HG03108 (cell line): ENCODE data around the gene TCEANC2.
"Not testable (repeated sequence)": the region's sequence is repeated elsewhere in the genome, so short reads cannot be mapped to it uniquely, and the experiment has no call there.

Source experiments
- ATAC-seq: cut with Tn5 transposase; IDR thresholded peaks from one replicate; pipeline ENCODE4 v1.9.1; 2021; ENCODE audit warnings: moderate library complexity; ENCODE audit not compliant: unreplicated experiment

TCEANC2 gene

DNA sequence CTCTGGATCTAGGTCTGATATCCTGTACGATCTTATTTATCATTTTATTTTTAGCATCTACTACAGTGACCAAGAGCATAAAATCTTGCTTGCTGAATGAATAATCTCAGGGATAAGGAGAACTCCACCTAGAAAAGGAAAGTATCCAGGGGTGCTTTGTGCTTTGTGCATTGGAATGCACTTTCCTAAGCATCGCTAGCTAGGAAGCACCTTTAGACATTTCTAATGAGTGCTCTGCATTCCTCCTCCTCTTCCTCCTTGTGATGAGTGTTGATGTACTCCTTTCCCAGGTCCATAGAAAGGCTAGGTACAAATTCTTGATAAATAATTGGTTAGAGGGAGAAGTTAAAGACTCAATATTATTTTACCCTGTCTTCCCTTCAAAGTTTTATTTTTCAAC lies 31.4 kb downstream of the TCEANC2 start:
- no peak for ATAC-seq

DNA sequence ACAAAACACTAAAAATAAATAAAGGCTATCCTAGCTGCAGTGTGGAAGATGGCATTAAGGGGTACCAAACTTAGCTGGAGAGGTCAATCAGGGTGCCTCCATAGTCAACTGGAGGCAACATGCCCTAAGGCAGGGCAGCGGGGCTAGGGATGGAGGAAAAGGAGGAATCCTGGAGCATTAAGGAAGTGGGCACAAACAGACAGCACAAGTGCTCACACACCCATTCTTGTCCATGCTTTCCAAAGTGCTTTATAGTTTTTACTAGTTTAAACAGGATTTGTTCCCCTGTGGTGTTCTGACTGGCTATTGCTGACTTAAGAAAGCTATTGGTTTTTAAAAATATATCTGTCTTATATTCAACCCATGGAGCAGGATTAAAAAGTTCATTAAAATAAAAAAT lies 33.3 kb downstream of the TCEANC2 start:
- ATAC-seq = no peak

DNA sequence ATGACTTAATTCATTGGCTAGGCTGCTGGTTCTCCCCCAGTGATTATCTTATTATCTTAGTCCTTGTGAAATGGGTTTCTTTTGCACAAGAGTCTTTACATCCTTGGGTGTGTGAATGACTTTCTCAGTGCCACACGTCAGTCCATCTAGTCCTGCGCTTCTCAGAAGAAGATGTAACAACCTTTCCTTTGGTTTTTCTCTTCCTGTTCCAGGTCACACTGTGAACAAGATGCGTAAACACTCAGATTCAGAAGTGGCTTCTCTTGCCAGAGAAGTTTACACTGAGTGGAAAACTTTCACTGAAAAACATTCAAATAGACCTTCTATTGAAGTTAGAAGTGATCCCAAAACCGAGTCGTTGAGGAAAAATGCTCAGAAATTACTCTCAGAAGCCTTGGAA lies 35.0 kb downstream of the TCEANC2 start:
- ATAC-seq = no peak

DNA sequence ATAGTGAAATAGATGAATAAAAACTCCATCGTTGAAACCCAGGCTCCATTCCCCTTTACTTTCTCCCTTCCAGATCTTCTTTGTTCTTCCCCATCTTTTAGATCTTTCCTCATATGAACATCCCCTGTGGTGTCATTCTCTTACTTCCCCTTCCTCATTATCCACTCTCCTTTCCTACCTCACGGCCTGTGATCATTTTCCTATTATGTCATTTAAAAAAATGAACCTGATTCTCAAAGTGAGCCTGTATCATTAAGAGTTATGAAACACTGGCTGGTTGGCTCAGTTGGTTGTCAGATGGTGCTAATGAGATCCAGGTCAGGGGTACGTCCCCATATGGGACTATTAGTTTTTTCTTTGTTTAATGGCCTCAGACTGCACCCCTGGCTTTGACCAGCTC lies 38.3 kb downstream of the TCEANC2 start:
- no peak for ATAC-seq

DNA sequence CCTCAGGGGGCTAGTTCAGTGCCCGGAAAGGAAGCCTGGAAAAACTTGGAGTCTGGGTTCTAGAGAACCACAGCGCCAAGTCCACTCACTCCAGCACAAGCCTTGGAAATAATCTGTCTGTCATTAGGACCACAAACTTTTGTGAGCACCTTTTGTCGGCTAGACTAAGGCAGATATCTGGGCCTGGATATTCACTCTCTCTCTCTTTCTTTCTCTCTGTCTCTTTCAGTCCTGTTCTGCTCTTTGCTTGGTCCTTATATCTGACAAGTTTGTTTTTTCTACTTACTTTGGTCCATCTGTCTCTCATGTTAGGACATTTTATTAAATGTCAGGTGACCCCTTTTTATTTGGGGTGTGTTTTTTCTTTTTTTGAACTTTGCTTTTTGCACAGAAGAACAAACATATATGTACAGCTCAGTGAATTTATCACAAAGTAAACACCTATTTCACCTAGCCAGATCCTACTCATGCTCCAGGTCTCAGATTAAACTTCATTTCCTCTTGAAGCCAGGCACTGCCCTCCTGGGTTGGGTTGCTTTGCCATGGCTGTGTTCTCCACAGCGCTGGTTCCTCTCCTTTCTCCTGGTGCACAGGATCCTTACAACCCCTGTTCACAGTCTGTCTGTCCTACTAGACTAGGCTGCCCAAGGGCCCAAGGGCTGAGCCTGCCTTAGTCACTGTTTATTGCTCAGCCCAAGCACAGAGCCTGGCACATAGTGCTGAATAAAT lies 40.8 kb downstream of the TCEANC2 start:
- no peak for ATAC-seq

DNA sequence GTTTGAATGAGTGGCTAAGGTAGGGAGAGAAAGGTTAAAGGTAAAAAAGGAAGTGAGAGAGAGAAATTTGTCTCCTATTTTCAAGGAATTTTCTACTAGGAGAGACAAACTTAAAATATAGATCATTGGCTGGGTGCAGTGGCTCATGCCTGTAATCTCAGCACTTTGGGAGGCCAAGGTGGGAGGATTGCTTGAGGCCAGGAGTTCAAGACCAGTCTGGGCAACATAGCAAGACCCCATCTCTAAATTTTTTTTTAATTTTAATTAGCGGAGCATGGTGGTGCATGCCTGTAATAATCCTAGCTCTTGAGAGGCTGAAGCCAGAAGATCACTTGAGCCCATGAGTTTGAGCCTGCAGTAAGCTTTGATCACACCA lies 41.3 kb downstream of the TCEANC2 start:
- ATAC-seq = not testable (repeated sequence)

DNA sequence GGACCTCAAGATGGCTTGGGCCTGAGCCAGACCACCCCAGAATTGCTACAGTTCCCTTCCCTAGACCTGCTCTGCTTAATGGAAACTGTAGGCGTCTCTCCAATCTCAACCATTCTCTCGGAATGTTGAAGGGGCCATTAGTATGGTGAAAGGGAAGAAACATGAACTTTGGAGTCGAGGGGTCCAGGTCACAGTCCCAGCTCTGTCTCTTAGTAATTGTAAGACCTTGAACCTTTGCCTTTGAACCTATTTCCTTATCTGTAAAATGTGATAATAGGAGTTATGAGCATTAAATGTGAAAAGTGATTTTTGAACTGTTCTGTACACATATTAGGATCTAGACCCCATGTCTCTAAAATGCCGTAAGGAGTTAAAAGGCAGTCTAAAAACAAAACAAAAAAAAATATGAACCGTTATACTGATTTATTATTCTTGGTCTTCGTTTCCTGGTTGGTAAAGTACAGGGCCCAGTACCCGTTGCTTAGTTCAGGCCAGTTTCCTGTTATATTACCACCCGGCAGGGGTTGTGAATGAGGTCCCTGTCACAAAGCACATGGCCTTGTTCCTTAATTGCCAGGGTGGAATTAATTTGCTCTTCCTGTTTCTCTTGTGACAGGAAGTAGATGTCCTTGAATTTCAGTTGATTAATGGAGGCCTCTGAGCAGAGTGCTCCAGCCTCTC lies 42.3 kb downstream of the TCEANC2 start:
- ATAC-seq = no peak

DNA sequence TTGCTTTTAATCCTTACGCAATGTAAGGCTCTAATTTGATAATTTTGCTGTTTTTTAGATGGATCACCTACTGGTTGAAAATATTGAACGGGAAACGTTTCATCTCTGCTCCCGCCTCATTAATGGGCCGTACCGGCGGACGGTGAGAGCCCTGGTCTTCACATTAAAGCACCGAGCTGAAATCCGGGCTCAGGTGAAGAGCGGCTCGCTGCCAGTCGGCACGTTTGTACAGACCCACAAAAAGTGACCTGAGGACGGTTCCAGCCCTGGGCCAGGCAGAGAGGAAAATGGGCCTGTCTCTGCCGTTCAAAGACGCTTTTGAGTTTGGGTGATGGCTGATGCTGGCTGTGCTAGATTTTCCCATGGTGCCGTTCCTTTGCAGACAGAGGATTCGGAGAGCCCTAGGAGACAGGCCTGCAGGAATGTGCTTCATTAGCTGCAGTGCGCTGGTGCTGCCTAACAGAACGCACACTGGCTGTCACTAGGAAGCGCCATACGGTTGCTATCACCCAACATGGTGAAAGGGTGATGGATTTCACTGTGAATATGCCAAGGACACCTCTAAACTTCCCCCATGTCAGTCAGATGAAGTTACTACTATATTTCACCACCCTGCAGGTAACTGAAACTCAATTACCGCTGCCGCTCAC lies 42.9 kb downstream of the TCEANC2 start:
- no peak for ATAC-seq

DNA sequence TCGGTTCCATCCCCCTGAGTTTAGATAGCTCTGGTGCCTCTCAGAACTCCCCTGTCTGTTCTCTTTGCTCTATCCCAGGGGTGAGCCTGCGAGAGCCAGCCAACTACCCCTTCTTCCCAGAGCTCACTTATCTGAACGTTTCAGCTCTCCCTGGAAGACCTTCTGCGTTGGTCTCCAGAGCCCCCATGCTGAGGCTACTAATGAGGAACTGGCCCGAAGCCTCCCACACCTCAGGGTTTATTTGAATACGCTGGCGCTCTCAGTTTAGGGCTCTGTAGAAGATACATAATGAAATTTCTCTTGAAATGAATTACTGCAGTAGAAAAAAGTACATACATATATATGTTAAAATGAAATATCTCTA lies 43.5 kb downstream of the TCEANC2 start:
- no peak for ATAC-seq

DNA sequence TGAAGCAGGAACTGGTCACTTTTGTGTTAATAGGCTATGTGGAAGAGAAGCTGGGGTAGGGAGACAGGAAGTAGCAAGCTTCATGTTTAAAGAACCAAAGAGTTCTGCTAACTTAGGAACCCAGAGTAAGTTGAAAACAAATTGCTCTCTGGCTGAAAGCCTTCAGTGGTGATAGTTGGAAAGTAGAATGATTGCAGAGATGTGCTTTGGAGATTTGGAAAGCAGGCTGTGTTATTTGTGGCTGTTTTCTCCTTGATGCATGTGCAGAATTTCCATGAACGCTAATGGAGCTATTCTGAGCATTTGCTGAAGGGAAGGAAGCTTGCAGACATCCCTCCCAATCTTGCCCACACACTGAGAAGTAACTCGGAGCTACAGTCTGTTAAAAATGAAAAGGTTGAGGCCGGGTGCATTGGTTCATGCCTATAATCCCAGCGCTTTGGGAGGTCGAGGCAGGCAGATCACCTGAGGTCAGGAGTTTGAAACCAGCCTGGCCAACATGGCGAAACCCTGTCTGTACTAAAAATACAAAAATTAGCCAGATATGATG lies 45.7 kb downstream of the TCEANC2 start:
- ATAC-seq = no peak

DNA sequence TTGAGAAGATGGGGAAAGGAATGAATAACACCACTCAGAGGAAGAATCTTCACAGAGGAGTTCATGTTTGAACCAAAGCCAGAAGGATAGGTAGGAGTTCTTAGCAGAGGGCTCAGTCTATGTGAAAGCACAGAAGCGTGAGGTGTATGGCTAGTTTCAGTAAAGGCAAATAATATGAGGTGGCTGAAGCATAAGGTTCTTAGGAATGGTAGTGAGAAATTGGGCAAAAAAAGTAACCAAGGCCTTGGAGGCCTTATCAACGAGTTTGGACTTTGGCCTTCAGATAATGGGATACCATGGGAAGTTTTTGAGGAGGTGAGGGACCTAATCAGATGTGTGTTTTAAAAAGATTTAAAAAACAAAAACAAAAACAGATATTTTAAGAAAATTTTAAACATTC lies 47.1 kb downstream of the TCEANC2 start:
- no peak for ATAC-seq

DNA sequence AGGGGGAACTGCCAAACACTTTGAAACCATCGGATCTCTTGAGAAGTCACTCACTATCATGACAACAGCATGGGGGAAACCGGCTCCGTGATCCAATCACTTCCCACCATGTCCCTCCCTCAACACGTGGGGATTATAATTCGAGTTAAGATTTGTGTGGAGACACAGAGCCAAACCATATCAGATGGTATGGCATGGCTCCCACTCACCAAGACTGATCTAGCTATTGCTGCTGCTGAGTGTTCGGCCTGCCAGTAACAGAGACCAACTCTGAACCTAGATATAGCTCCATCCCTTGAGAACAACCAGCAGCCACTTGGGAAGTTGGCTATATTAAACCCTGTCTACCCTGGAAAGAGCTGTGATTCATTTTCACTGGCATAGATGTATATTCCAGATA lies 50.0 kb downstream of the TCEANC2 start:
- no peak for ATAC-seq

DNA sequence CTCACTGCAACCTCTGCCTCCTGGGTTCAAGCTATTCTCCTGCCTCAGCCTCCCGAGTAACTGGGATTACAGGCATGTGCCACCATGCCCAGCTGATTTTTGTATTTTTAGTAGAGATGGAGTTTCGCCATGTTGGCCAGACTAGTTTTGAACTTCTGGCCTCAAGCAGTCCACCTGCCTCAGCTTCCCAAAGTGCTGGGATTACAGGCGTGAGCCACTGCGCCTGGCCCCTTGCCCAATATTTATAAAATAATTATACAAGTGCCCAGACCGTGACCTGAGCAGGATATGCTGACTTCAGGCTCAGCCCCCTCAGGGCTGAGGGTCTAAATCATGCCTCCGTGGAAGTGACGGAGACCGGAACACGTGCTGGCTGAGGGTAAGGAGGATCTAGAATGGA lies 51.2 kb downstream of the TCEANC2 start:
- not testable (repeated sequence) for ATAC-seq

DNA sequence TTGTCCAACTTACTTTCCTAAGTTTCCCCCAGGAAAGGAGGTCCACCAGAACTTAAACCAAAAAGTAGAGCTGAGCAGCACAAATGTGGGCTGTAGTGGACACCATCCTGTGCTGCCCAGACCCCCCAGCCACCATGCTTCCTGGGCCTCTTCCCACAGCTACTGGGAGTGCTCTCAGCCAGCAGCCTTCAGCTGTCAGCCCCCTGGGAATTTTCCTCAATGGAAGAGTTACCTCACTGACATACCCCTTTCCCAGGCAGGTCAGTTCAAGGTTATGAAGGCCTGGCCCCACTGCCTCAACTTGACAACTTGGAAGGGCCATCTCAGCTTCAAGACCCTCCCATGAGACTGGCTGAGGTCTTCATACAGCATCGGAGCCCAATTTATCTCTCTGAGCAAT lies 51.7 kb downstream of the TCEANC2 start:
- no peak for ATAC-seq

DNA sequence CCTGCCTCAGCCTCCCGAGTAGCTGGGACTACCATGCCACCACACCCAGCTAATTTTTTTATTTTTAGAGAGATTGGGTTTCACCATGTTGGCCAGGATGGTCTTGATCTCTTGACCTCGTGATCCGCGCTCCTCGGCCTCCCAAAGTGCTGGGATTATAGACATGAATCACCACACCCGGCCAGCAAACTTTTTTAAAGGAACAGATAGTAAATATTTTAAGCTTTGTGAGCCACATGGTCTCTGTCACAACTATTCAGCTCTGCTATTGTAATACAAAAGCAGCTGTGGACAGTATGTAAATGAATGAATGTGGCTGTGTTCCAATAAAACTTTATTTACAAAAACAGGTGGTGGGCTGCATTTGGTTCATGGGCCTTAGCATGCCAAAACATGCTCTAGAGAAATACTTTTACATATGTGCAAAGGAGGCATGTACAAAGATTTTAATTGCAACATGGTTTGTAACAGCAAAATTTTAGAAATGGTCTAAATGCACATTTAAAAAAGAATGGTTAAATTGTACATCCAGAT lies 52.4 kb downstream of the TCEANC2 start:
- no peak for ATAC-seq

DNA sequence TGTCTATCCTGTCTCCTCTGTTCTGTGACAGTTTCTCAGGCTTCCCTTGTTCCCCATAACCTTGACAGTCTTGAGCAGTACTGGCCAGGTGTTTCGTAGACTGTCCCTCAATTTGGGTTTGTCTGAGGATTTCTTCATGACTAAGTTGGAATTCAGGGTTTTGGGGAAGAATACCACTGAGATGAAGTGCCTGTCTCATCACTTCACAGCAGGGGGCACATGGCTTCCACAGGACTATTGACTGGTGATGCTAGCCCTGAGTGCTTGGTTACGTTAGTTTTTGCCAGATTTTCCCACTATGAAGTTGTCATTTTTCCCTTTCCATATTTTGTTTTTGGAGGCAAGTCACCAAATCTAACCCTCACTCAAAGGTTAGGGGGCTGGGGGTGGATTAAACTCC lies 53.7 kb downstream of the TCEANC2 start:
- no peak for ATAC-seq

DNA sequence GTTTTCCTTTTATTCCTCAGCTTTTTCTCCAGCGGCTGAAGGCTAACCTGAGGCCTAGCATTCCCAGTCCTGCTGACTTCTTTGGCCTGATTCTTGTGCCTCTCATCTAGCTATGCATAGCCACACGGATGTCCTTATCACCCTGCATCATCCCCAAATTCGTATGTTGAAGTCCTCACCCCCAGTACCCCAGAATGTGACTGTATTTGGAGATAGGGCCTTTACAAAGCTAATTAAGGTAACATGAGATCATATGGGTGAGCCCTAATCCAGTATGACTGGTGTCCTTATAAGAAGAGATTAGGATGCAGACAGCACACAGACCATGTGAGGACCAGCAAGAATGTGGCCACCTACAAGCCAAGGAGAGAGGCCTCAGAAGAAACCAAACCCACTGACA lies 54.7 kb downstream of the TCEANC2 start:
- ATAC-seq = no peak

DNA sequence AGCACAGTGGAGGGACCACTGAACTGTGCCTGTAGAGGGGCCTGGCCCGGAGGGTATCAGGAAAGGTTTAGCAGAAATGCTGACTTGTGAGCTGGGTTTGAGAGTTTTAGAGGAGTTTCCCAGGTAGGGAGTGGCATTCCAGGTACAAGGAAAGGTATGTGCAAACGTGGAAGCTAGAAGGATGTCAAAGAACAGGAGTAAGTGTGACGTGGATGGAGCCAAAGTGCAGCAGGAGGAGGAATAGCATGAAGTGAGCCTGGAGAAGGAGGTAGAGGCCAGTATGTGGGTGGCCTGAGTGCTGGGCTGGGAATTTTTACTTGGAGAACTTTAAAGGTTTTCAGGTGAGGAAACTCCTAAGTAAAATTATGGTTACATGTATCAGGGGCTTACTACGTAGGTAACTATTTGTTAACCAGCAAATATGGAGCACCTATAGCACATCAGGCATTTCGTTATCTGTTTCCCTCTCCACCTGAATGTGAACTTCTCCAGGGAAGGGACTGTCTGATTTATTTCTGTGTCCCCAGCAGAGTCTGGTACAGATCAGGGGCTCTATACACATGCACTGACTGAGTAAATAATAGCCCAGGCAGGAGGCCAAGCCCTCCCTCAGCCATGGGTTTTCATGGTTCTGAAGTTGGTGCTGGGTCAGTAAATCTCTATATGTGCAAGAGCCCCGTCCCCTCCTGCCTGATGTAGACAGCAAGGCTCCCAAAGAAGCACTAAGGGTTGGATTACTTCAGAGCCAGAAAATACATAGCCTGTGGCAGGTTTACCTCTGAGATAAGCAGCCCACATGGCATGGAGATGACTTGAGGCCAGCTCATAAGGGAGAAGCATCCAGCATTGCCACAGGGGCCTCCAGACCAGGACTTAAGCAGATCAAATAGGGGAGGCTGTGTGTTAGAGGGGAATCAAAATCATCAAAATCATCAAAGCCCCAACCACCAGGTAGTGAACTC lies 56.0 kb downstream of the TCEANC2 start:
- no peak for ATAC-seq

DNA sequence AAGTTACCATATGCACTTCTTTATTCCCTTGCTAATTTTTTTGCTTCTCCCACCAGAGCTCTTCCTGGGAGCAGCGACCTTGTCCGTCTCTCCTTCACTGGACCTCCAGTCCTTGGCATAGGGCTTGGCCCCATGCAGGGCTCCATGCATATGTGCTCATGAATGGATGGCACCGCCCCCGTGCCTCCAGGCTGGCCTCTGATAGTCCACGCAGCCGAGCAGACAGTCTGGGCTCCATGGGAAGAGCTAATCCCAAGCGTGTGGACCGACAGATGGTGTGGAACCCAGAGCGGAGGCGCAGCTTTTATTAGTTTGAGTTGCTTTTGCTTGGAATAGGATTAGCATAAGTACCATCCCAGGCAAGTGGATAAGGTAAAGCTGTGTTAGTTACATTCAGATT lies 57.6 kb downstream of the TCEANC2 start:
- no peak for ATAC-seq

DNA sequence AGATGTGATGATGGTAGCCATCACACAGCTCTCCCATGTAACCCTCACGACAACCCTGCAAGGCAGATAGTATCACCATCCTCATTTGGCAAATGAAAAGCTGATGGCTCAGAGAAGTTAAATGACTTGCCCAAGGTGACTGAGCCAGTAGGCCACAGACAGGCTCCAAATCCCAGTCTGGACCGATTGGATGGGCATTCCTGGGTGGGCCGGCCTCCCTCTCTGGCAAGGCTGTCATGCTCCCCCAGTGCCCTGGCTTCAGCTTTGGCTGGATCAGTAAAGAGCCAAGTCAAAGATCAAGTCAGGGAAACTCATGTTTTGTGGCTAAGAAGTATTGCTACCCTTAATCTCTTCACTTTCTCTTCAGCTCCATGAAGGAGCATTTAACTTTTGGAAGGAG lies 58.2 kb downstream of the TCEANC2 start:
- ATAC-seq = no peak

DNA sequence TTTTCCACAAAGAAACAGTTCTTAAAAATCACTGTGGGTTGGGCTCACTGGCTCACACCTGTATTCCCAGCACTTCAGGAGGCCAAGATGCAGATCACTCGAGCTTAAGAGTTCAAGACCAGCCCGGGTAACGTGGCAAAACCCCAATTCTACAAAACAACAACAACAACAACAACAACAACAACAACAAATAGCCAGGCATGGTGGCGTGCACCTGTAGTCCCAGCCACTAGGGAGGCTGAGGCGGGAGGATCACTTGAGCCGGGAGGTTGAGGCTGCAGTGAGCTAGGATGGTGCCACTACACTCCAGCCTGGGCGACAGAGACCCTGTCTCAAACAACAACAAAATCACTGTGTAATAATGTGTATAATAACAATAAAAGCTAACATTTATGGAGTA lies 58.6 kb downstream of the TCEANC2 start:
- ATAC-seq = no peak
